ENCODE data around the gene ABCA9.

DNA sequence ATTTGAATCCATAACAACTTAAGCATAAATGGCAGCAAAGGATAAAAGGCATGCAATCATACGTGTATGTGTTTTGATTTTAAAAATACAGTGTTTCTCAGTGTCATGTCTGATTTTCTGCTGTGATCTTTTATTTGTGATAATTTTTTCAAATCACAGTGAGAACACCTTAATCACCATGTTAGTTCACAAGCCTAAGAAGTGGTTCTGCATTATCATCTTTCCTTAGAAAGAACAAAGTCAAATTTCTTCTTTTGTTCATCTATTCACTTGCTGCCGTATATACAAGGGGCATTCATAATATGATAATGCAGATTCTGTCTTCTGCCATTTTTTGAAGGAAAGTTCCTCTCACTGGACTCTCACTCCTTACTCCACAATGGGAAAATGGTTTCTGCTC lies 33.3 kb upstream of the ABCA9 start:
- TF ChIP-seq POLR2AphosphoS5 (IDR thresholded peaks at IDR 0.05; ENCODE audit: borderline replicate concordance, low read depth, low read length), result no peak
- no peak for TF ChIP-seq EZH2 (IDR thresholded peaks at IDR 0.05)
- no peak for TF ChIP-seq FOXP2 (optimal IDR thresholded peaks at IDR 0.05; ENCODE audit: control extremely low read depth, extremely low read length, insufficient read depth)

All from SK-N-MC (cell line).